ENCODE results near the gene HPSE2.

HPSE2 gene

GRCh38 chr10:99041468-99041867 lies 194.2 kb downstream of the HPSE2 start:
- H3K27me3 ChIP-seq (ENCODE audit: control insufficient read depth, insufficient read depth, low read length) = no peaks in the 10 kb centered on the region

GRCh38 chr10:99013885-99014284 lies 221.8 kb downstream of the HPSE2 start:
- Histone ChIP-seq H3K36me3 (ENCODE audit: control insufficient read depth, insufficient read depth, low read length) (no peaks in the 10 kb centered on the region), H3K9me3 (ENCODE audit: control insufficient read depth, low read length) (no peaks in the 10 kb centered on the region), H3K79me2 (no peaks in the 10 kb centered on the region), H3K9ac (no peak overlapping the region), H3K27ac (no peak overlapping the region), H3K4me2 (ENCODE audit: low read length) (no peak overlapping the region), H2AFZ (no peak overlapping the region), H3K4me3 (ENCODE audit: low read depth, low read length) (no peak overlapping the region), H3K27me3 (ENCODE audit: control insufficient read depth, insufficient read depth, low read length) (no peaks in the 10 kb centered on the region), H3K4me1 (no peaks in the 10 kb centered on the region)
- TF ChIP-seq, protein P1, sequence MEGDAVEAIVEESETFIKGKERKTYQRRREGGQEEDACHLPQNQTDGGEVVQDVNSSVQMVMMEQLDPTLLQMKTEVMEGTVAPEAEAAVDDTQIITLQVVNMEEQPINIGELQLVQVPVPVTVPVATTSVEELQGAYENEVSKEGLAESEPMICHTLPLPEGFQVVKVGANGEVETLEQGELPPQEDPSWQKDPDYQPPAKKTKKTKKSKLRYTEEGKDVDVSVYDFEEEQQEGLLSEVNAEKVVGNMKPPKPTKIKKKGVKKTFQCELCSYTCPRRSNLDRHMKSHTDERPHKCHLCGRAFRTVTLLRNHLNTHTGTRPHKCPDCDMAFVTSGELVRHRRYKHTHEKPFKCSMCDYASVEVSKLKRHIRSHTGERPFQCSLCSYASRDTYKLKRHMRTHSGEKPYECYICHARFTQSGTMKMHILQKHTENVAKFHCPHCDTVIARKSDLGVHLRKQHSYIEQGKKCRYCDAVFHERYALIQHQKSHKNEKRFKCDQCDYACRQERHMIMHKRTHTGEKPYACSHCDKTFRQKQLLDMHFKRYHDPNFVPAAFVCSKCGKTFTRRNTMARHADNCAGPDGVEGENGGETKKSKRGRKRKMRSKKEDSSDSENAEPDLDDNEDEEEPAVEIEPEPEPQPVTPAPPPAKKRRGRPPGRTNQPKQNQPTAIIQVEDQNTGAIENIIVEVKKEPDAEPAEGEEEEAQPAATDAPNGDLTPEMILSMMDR (IDR thresholded peaks at IDR 0.05) = no peak

More at GRCh38 chr10:99041468-99041867, 194.2 kb downstream of the HPSE2 start:
- no peak overlapping the region for H2AFZ ChIP-seq
- H3K36me3 ChIP-seq (ENCODE audit: control insufficient read depth, insufficient read depth, low read length) = no peaks in the 10 kb centered on the region
- no peaks in the 10 kb centered on the region for H3K9me3 ChIP-seq (ENCODE audit: control insufficient read depth, low read length)
- TF ChIP-seq, protein P1 (IDR thresholded peaks at IDR 0.05) = no peak
- H3K9ac ChIP-seq = no peak overlapping the region
- no peak overlapping the region for H3K4me2 ChIP-seq (ENCODE audit: low read length)
- no peak overlapping the region for H3K27ac ChIP-seq
- no peaks in the 10 kb centered on the region for H3K4me1 ChIP-seq
- no peaks in the 10 kb centered on the region for H3K79me2 ChIP-seq
- no peak overlapping the region for H3K4me3 ChIP-seq (ENCODE audit: low read depth, low read length)

DNA sequence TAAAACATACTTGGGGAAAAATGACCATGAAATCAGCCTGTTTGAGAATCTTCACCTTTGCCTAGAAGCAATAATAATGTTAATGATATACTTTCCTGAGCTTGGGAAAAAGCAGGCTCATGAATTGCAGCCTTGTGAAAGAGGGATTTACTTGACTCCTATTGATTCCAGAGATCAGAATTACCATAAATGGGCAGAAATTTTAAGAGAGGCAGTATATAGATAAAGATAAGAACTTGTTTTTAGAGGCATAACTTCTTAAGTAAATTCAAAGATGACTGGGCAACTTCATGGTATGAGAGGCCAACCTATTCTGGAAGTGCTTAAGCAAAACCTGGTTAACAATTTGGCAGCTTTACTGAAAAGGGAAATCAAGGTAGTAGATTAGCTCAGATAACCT lies 225.4 kb downstream of the HPSE2 start:
- H3K36me3 ChIP-seq (ENCODE audit: control insufficient read depth, insufficient read depth, low read length) = no peaks in the 10 kb centered on the region
- TF ChIP-seq, protein P1 (IDR thresholded peaks at IDR 0.05) = no peak
- H3K27me3 ChIP-seq (ENCODE audit: control insufficient read depth, insufficient read depth, low read length) = no peaks in the 10 kb centered on the region
- H3K4me1 ChIP-seq = no peaks in the 10 kb centered on the region
- no peaks in the 10 kb centered on the region for H3K79me2 ChIP-seq
- H3K4me2 ChIP-seq (ENCODE audit: low read length) = no peak overlapping the region
- no peak overlapping the region for H3K4me3 ChIP-seq (ENCODE audit: low read depth, low read length)
- no peak overlapping the region for H3K9ac ChIP-seq
- peaks cover 3% of the 10 kb centered on the region for H3K9me3 ChIP-seq (ENCODE audit: control insufficient read depth, low read length)
- no peak overlapping the region for H2AFZ ChIP-seq
- H3K27ac ChIP-seq = no peak overlapping the region

DNA sequence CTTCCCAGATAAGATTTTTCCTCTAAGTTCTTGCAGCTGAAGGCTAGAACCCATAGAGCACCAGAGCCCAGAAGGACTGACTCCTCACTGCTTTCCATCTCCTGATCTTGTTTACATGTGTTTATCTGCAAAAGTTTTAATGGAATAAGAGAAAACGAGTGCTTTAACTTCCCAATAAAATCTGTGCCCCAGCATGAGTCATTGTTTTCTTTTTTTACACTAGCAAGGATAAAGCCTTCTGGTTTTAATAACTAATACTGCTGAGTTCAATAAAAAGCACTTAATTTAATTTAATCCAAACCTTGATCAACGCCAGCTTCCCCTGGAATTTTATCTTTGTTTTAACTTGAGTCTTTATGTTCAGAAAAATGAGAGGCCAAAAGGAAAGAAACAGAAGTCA lies 227.6 kb downstream of the HPSE2 start:
- no peak overlapping the region for H2AFZ ChIP-seq
- peaks cover 3% of the 10 kb centered on the region for H3K9me3 ChIP-seq (ENCODE audit: control insufficient read depth, low read length)
- H3K27me3 ChIP-seq (ENCODE audit: control insufficient read depth, insufficient read depth, low read length) = no peaks in the 10 kb centered on the region
- no peaks in the 10 kb centered on the region for H3K79me2 ChIP-seq
- no peak overlapping the region for H3K4me3 ChIP-seq (ENCODE audit: low read depth, low read length)
- H3K36me3 ChIP-seq (ENCODE audit: control insufficient read depth, insufficient read depth, low read length) = no peaks in the 10 kb centered on the region
- H3K4me1 ChIP-seq = no peaks in the 10 kb centered on the region
- H3K27ac ChIP-seq = no peak overlapping the region
- H3K4me2 ChIP-seq (ENCODE audit: low read length) = no peak overlapping the region
- TF ChIP-seq, protein P1 (IDR thresholded peaks at IDR 0.05) = no peak
- no peak overlapping the region for H3K9ac ChIP-seq

DNA sequence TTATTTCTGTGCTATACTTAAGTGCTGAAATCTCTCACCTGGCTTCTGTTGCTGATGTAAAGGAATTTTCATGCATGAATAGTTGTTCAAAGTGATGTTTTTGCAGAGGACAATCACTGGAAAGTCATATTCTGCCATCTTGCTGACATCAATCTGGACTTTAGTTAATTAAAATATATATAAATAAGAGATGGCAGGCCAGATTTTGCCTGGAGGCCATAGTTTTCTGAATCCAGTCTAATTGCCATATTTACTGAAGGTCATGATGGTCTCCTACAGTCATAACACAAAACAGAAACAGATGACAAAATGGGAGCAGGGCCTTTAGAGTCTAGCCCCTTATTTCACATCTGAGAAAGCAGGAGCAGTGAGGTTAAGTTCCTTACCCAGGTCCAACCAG lies 228.2 kb downstream of the HPSE2 start:
- Histone ChIP-seq H3K9ac (no peak overlapping the region), H3K9me3 (ENCODE audit: control insufficient read depth, low read length) (peaks cover 3% of the 10 kb centered on the region), H3K36me3 (ENCODE audit: control insufficient read depth, insufficient read depth, low read length) (no peaks in the 10 kb centered on the region), H3K4me2 (ENCODE audit: low read length) (no peak overlapping the region), H3K4me3 (ENCODE audit: low read depth, low read length) (no peak overlapping the region), H2AFZ (no peak overlapping the region), H3K4me1 (no peaks in the 10 kb centered on the region), H3K27ac (no peak overlapping the region), H3K27me3 (ENCODE audit: control insufficient read depth, insufficient read depth, low read length) (no peaks in the 10 kb centered on the region), H3K79me2 (no peaks in the 10 kb centered on the region)
- TF ChIP-seq, protein P1 (IDR thresholded peaks at IDR 0.05) = no peak

All from parathyroid adenoma (tissue), 2 donors.